RPMI8226 (cell line): ENCODE results near the gene TMEM132C.

Source experiments
- DNase-seq: peaks from one replicate; pipeline ENCODE4 v3.0.0-alpha.2; 2015

Gene TMEM132C

GRCh38 chr12:128680555-128680954, 413.6 kb downstream of the TMEM132C start:
- no peak for DNase-seq

DNA sequence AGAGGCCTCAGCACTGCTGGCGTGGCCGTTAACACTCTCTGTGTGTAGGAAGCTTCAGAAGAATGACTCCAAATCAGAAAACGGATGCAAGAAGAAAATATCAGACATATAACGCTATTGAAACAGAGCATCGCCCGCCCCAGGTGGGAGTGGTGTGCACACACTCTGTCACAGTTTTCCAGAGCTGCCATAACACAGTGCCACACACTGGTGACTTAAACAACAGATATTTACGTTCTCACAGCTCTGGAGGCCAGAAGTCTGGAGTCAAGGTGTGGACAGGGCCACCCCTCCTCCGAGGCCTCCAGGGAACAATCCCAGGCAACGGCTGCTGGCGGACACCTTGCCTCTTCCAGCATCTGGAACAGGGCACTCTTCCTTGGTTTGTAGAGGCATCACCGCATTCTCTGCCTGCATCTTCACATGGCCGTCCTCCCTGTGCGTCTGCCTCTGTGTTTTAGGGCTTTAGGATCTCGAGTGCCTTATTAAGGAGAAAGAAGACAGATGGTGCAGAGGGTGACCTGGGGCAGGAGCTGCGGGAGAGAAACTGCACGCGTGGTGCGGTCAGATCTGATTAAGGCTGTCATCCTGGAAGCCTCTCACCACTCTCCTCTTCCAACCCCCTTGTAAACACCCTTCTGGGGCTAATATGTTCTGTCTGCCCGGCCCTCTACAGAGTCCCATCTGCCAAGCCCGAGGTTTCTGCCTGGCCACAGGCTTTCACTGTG, 415.7 kb downstream of the TMEM132C start:
- no peak for DNase-seq

- no peak for DNase-seq
Observed at GRCh38 chr12:128684352-128684751, 417.4 kb downstream of the TMEM132C start.

GRCh38 chr12:128685903-128686475, 419.0 kb downstream of the TMEM132C start:
- no peak for DNase-seq

DNA sequence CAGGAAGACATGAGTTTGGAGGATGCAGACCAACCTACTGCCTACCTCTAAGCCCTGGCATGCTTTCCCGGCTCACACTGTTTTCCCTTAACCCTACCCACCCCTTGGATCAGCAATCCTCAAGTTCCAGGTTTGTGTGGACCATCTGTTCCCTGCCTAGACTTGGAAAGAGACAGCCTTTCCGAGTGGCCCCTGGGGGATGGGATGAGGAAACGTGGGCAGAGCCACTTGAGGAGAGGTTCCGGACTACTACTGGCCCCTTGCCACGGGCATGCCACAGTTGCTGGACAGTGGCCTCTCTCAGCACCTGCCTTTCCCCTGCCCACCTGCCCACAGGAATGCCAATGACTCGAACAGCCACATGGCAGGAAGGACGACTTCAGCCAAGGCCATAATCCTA, 420.9 kb downstream of the TMEM132C start:
- no peak for DNase-seq

- DNase-seq: no peak
Observed at GRCh38 chr12:128690641-128691040, 423.7 kb downstream of the TMEM132C start.

DNA sequence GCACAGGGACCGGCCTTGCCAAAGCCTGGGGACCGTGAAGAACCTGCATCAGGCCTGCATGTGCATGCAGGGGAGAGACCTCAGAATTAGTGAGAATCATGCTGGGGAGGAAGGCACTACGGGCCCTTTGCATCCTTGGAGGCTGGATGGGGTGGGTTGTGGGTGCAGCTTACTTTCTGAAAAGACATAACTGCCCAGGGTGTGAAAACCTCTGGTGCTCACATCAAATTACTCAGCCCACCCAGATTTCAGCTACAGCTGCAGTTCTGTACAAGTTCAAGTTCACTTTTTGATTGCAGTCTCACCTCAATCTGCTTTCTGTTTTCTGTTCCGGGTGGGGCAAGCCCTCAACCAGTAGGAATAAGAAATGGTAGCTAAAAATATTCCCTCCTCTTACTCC, 426.1 kb downstream of the TMEM132C start:
- no peak for DNase-seq

GRCh38 chr12:128693771-128694170, 426.8 kb downstream of the TMEM132C start:
- DNase-seq: no peak

GRCh38 chr12:128694445-128694844, 427.5 kb downstream of the TMEM132C start:
- DNase-seq: no peak

DNA sequence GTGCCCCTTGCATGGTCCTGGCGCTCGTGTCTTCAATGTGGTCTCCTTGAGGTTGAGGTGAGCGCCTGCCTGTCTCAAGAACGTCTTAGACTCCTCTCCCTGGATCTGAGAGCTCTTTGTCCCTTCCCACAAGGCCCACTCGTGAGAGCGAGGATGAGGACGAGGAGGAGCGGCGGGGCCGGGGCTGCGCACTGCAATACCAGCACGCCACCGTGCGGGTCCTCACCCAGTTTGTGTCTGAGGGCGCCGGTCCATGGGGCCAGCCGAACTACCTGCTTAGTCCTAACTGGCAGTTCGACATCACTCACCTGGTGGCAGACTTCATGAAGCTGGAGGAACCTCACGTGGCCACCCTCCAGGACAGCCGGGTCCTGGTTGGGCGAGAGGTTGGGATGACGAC, 428.7 kb downstream of the TMEM132C start:
- DNase-seq: no peak

DNA sequence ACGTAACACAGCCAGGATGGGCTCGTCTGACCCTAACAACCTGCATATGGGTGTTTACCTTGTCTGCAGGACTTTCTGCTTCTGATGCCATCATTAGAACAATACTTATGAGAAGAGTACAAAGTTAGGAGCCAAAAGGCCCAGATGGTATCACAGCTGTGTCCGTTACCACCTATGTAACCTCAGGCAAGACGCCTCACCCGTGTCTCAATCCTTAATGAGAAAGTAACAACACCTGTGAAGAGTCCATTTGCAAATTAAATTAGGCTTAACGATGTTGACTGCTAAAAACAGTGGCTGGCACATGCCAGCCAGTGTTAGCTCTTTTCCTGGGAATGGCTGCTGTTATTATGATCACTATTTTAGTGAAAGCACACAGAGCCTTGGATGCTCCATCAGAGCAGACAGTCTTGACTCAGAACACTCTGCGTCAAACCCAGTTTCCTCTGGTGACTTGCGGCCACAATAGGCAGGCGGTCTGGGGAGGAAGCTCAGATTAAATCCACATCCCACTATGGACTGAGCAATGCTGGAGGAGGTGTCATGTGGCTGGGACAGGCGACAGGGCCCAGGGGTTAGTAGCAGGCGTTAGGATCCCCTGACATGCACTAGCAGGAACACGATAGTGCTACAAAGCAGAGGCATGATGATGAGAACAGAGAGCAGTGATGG, 431.5 kb downstream of the TMEM132C start:
- no peak for DNase-seq

- no peak for DNase-seq
Observed at GRCh38 chr12:128699106-128699505, 432.1 kb downstream of the TMEM132C start.

DNA sequence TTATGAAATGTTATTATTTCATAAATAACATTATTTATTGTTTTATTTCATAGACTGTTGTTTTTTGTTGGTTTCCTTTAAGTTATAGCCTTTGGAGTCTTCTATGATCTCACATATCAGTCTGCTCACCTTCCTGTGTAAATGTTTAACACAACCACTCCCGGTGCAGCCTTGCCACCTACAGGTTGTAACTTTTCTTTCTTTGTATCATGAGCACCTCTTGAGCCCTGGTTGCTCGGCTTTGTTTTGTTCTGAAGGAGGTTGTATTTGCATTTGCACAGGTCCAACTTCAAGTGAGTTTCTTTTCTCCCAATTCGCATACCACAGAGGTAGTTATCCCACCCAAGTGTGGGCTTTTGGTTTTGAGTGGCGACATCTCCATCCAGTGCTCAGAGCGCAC, 435.4 kb downstream of the TMEM132C start:
- no peak for DNase-seq

GRCh38 chr12:128705140-128705539, 438.2 kb downstream of the TMEM132C start:
- no peak for DNase-seq

- no peak for DNase-seq
Observed at GRCh38 chr12:128707488-128707887, 440.5 kb downstream of the TMEM132C start.

DNA sequence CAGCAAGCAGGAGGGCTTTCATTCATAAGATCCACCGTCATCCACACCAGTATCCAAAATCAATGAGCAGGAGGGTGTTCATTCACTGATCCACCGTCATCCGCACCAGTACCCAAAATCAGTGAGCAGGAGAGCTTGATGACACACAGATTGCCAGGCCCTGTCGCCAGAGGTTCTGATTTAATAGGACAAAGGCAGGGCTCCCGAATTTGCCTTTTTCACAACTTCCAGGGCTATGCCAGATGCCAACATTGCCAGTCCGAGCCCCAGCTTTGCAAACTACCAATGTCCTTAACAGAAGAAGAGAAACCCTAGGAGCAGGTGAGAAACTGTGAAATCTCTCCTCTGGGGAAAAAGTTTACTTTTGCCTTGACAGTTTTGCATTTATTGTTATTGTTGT, 441.8 kb downstream of the TMEM132C start:
- no peak for DNase-seq

GRCh38 chr12:128709660-128710059, 442.7 kb downstream of the TMEM132C start:
- no peak for DNase-seq

DNA sequence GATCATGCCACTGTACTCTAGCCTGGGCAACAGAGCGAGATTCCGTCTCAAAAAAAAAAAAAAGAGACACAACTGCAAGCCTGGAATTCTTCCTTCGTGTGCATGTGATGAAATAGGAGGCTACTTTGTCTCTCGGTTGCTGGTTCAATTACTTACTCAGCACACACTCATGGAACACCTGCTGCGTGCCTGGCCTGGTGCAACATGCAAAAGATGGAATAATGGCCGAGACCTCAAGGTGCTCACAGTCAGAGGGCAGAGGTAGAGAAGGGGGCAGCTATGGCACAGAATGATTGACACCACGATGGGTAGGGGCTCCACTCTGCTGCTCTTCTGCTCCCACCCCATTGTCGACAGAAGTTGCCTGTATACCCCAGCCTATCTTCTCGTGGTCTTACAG, 444.5 kb downstream of the TMEM132C start:
- DNase-seq: no peak

DNA sequence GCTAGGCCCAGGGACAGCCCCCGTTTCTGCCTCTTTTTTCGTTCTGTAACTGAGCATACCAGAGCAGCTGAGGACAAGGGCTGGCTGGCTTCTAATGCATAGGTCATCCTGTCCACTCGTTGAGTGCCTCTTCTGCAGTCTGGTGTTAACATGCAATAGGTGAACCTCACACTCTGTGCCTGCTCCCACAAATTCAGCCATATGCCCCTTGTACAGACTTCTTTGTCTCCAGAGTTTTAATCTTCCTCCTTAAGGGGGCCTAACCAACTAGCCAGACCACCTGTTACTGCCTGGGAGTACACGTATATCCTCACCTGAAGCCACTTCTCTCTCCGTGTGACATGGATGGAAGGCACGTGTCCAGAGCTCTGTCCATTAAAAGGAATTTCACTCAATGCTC, 445.7 kb downstream of the TMEM132C start:
- no peak for DNase-seq

GRCh38 chr12:128715485-128715884, 448.5 kb downstream of the TMEM132C start:
- peak; percentile 39 for DNase-seq

DNA sequence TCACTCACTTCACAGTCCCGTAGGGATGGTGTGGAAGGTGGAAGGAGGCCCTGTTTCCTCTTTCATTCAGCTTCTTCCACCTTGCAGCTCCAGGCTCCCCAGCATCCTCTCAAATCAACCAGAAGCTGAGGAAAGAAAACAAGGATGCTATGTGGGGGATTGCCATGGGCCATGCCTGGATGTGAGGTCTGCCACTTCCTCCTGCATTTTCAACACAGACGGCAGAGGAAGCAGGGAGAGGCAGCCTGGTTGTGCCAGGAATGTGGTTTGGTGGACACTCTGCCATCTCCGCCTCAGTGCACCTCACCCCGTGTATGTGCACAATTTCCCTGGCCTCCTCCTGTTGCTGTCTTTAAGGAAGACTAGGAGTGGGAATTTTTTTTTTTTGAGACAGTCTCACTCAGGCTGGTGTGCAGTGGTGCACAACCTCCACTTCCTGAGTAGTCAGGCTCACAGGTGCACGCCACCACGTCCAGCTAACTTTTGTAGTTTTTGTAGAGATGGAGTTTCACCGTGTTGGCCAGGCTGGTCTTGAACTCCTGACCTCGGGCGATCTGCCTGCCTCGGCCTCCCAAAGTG, 457.6 kb downstream of the TMEM132C start:
- no peak for DNase-seq

DNA sequence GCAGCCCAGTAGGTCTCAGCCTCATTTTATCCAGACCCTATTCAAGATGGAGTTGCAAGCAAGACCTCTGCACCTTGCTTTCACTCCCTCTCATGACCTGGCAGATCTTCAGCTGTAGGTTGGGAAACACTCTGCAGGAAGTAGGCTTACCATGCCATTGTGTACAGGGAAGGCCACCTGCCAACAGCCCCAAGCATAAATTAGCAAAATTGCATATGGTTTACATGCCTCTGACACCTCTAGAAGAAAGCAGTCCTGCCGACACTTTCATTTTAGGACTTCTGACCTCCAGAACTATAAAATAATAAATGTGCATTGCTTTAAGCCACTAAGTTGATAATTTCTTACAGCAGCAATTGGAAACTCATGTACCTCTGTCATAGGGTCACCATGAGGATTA, 459.9 kb downstream of the TMEM132C start:
- no peak for DNase-seq

- DNase-seq: no peak
Observed at GRCh38 chr12:128727461-128727860, 460.5 kb downstream of the TMEM132C start.

GRCh38 chr12:128727999-128728398, 461.0 kb downstream of the TMEM132C start:
- DNase-seq: no peak
